ENCODE measurements around the gene IFITM1. TPM values are rescaled to one million over a fixed set of nuclear protein-coding genes. Genes with fewer than 3 reads are reported as not detected.

The IFITM1 gene
- total and polyA plus RNA-seq, 2 of the 4 experiments (the other 2 are of a cell fraction): 24.2 to 68.9 TPM

DNA sequence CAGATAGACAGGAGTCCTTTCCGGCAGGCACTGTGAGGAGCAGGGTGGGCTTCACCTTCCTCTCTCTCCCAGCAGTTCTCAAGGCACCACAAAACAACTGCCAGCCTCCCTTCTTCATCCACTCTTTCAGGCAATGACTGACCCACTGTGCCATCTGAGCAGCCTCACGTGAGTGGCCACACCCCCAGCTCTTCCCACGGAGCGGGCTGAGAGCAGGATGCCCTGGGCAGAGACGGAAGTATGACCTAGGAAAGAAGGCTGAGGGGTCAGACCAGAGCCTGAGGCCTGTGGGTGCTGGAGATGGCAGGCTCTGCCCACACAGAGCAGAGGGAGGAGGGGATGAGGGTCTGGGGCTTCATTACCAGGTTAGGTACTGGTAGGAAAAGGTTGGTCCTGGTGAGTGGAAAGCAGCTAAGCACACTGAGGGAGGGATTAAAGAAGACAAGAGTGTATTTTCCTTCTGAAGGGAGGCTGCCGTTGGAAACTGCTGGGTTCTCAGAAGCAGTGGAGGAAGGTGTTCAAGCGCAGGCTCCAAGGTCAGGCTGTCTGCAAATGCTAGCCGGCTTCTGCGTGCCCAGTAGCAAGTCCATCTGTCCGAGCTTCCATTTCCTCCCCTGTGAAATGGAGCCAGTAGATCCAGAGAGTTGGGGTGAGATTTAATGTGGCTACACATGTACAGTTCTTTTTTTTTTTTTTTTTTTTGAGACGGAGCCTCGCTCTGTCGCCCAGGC is 31.0 kb upstream of the IFITM1 start:
- no peak overlapping the region for H3K18ac ChIP-seq (ENCODE audit: low read depth, low read length)
- no peak overlapping the region for H2BK5ac ChIP-seq (ENCODE audit: low read depth, low read length, poor library complexity, severe bottlenecking)
- in situ Hi-C loops (cut with MboI; ENCODE audit: low sequenced_read_pairs): loop anchor here (10.0 kb wide), 1 partner anchor 58 kb away; no protein-coding TSS in a partner anchor
- no peak overlapping the region for H3K4me3 ChIP-seq (ENCODE audit: insufficient read depth, low read depth, low read length)
- no peaks in the 10 kb centered on the region for H3K4me1 ChIP-seq (ENCODE audit: control insufficient read depth, insufficient read depth, low read length)
- H4K8ac ChIP-seq (ENCODE audit: low read depth in 2 of 2, low read length in 2 of 2): no peak overlapping the region
- H3K9me3 ChIP-seq (ENCODE audit: control insufficient read depth, insufficient read depth, low read length): peaks cover under 1% of the 10 kb centered on the region; the same call in 1 of the 2 replicates
- H3K56ac ChIP-seq (ENCODE audit: extremely low read depth, insufficient read depth, low read length): no peak overlapping the region
- H3K79me1 ChIP-seq (ENCODE audit: low read depth in 1 of 2, low read length in 2 of 2): no peaks in the 10 kb centered on the region
- no peak overlapping the region for H2BK120ac ChIP-seq (ENCODE audit: low read depth, low read length)
- no peak overlapping the region for H2AK5ac ChIP-seq (ENCODE audit: low read depth, low read length)
- H3K9ac ChIP-seq (ENCODE audit: low read depth, low read length): no peak overlapping the region
- H4K5ac ChIP-seq (ENCODE audit: low read depth, low read length): no peak overlapping the region
- H3K23ac ChIP-seq (ENCODE audit: low read depth, low read length): no peak overlapping the region
- no peak overlapping the region for H2BK20ac ChIP-seq (ENCODE audit: low read depth, low read length)
- H2AFZ ChIP-seq (replicated peaks; ENCODE audit: low read length, poor library complexity): no peak overlapping the region
- no peak overlapping the region for H4K91ac ChIP-seq (ENCODE audit: insufficient read depth, low read depth, low read length)
- no peak overlapping the region for H2AK9ac ChIP-seq (replicated peaks; ENCODE audit: low read depth, low read length, poor library complexity)
- H3K14ac ChIP-seq (replicated peaks; ENCODE audit: low read depth, low read length): no peak overlapping the region
- TF ChIP-seq MAFK (IDR thresholded peaks at IDR 0.05; ENCODE audit: low read depth, low read length): no peak
- POLR2A ChIA-PET (ENCODE audit: unreplicated experiment): no interaction called here
- H3K27ac ChIP-seq (ENCODE audit: insufficient read depth, low read length): no peak overlapping the region
- dilution Hi-C loops (cut with HindIII; ENCODE audit: low sequenced_read_pairs, unreplicated experiment): no loop called here
- BruUV-seq (replicated peaks): no TSS peak
- no peaks in the 10 kb centered on the region for H4K20me1 ChIP-seq (ENCODE audit: insufficient read depth, low read length)
- H3K36me3 ChIP-seq (ENCODE audit: control insufficient read depth, insufficient read depth, low read length): no peaks in the 10 kb centered on the region
- 50% methylated on average over 1 of the region's 13 CpGs; no CpG with 5 or more reads in 1 of the 2 experiments for WGBS, 2 experiments (ENCODE audit: extremely low coverage in 2 of 2, insufficient read length in 1 of 2)
- H2BK15ac ChIP-seq (ENCODE audit: low read depth, low read length): no peak overlapping the region
- no peak overlapping the region for H3K4ac ChIP-seq (ENCODE audit: low read depth, low read length)
- DNase-seq (no peak), ATAC-seq (ENCODE audit: low read depth) (no peak)
- intact Hi-C loops (cut with micrococcal nuclease): no loop called here
- CTCF ChIA-PET: interaction anchor here (0.6 kb wide), 1 partner anchor 20 kb away, joined by 7 read pairs; no protein-coding TSS in a partner anchor
- H3K27me3 ChIP-seq (ENCODE audit: control insufficient read depth, insufficient read depth, low read length): peaks cover 67% of the 10 kb centered on the region
- H3K9me1 ChIP-seq (ENCODE audit: insufficient read depth, low read length): no peaks in the 10 kb centered on the region
- H3K4me2 ChIP-seq (ENCODE audit: low read depth, low read length): no peak overlapping the region

Measured in IMR-90 (cell line).